OCI-LY3 (cell line): ENCODE results near the gene IFI16.

Experiments used
- CTCF ChIP-seq: fragments of 200-600, 300-600 bp; sonication (generic); IDR thresholded peaks from 2 replicates; pipeline ENCODE4 v1.5.1; 2014; ENCODE audit warnings: antibody characterized with exemption, low read length, low read depth
- EZH2phosphoT487 ChIP-seq: fragments of 200-600 bp; shearing (Covaris generic); IDR thresholded peaks from 2 replicates; pipeline ENCODE4 v1.6.1; 2018; ENCODE audit warnings: antibody characterized with exemption, mixed run types, low read depth

- TF ChIP-seq CTCF (no peak), EZH2phosphoT487 (no peak)
Measured at GRCh38 chr1:158998037-158998780, 11.5 kb upstream of the IFI16 start.
